Amygdala (tissue), 56 donors: Measurements from ENCODE around the gene SAP25.

Source experiments
- DNase-seq, 56 donors: peaks; one replicate each; lab custom pipeline; 2025; lab: John Stamatoyannopoulos, UW

The SAP25 gene

DNA sequence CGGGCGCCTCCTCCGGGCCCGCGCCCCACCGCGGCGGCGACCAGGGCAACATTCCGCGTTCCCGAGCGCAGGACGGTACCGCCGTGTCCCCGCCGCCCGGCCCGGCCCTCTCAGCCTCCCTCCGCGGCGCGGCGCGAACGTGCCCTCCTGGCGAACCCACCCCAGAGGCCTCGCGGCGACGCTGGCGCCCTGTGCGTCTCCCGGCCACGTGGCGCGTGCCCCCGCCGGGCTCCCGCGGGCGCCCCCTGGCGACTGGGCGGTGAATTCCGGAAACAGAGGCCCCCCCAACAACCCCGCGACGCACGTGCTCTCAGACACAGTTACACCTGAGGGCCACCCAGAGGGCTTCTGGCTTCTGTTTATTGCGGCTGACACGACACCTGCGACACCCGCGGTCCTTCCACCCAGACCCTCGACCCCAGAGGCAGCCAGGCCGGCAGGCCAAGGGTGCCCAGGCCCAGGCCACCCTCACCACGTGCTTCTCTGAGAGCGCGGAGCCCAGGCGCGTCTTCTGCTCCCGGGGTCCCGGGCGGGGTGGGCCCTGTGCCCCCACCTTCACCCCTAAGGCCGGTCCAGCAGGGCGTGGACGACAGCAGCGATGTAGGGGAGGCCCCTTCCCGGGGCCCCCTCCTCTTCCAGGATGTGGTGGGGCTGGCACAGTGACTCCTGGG is at the start of gene SAP25:
SAP25 (minus strand) TSS at position 210 of the 671 bp plus-strand sequence; CDS start at position 52, 158 bp downstream.
- no peak for DNase-seq

DNA sequence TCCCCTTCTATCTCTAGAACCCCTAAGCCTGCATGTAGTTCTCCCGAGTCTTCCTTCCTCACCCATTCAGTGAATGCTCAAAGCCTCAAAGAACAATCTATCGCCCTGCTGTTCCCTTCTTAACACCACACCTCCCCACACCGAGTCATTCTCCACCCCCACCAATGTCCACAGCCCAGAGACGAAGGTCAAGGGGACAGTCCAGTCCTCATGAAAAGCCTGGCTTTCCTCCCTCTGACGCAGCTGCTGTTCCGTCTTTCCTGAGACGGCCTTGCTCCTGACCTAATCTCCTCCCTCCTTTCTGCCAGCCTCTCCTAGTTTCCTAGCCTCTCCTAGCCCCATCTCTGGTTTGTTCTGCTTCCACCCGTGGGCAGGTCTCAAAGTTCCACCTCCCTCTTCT is 47.9 kb upstream of the SAP25 start:
- DNase-seq = no peak

DNA sequence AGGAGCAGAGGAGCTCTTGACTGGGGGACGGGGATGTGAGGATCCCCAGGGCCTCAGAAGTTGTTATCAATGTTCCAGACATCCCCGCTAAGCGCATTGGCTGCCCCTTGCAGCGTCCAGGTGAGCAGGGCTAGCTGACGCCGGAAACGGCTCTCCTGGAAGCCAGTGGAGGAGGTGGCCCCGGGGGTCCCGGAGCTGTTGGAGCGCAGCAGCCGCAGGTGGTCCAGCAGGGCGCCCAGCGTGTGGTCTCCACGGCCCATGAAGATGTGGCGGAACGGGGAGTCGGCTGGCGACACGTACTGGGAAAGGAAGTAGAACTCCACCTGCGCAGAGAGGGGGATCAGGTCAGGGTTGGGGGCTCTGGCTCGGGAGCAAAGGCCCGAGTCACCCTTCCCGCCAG is 47.1 kb upstream of the SAP25 start:
- DNase-seq = no peak

DNA sequence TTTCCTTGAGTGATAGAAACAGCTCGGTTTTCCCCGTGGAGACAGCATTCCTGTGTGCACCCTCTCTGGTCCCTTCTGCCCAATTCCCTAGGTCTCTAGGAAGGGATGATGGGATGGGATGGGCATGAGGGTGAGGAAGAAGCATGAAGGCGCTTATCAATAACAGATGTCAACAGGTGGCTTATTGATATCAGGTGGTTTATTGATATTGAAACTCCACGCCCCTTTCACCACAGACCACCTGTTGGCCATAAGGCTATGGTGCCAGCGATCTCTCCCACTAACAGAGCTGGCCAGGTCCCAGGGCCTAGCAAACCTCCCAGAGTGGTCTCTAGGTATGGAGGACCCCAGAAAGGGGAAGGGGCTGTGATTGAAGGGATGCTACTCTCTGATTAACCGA is 46.5 kb upstream of the SAP25 start:
- DNase-seq = no peak

- no peak for DNase-seq
Measured at GRCh38 chr7:100614308-100614861, 40.7 kb upstream of the SAP25 start.

GRCh38 chr7:100613412-100614175 is 39.9 kb upstream of the SAP25 start:
- DNase-seq = no peak

DNA sequence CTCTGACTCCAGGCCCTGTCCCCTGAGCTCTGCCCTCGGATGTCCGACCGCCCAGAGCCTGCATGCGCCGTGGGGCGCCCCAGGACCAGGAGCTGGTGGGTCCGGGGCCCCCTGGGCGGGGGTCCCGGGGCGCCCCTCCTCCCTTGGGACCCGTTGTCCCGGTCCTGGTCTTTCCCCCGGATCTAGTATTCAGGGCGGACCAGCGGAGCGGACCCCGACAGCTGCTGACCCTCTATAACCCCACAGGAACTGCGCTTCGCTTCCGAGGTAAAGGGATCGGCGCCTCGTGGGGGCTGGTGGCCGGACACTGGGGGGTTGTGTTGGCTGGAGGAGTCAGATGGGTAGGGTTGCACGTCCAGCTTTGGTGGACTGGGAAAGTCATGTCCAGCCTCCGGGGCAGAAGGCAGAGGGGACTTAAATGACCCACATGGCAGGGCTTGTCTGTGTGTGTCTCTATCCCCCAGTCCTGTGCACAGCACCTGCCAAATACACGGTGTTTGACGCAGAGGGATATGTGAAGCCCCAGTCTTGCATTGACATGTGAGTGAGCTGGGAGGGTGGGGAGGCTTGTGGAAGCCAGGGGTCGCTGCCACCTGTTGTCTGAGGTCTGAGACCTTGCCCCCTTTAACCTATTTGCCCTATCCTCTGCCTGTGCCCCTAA is 39.2 kb upstream of the SAP25 start:
- peak in 4 of 56 donors; percentile 16 to 30 (median 20) for DNase-seq

GRCh38 chr7:100611983-100612729 is 38.5 kb upstream of the SAP25 start, which contains the start of gene MOSPD3:
MOSPD3 (plus strand) TSS chr7:100612540; CDS start chr7:100612792, 252 bp downstream.
- DNase-seq = peak; percentile 74 to 100 (median 99)

- no peak for DNase-seq
Measured at GRCh38 chr7:100609958-100610357, 36.3 kb upstream of the SAP25 start.

DNA sequence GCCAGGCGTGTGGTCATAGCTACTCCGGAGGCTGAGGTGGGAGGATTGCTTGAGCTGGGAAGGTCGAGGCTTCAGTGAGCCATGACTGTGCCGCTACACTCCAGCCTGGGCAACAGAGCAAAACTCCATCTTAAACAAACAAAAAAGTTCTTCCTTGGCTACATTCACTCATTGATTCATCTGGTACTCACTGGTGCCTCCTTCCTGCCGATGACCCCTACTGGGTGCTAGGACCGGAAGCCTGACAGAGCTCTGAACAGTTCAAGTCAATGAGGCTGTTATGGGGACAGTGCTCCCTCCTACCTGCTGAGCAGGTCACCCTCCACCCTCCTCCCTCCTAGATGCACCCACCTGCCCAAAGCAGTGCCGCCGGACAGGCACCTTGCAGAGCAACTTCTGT is 33.4 kb upstream of the SAP25 start:
- DNase-seq = no peak

- DNase-seq = no peak
Measured at GRCh38 chr7:100606313-100606712, 32.6 kb upstream of the SAP25 start.

GRCh38 chr7:100604976-100605911 is 31.5 kb upstream of the SAP25 start:
- DNase-seq = peak in 6 of 56 donors; percentile 5 to 40 (median 20)

GRCh38 chr7:100604028-100604975 is 30.6 kb upstream of the SAP25 start:
- peak in 31 of 56 donors; percentile 6 to 75 (median 32) for DNase-seq

DNA sequence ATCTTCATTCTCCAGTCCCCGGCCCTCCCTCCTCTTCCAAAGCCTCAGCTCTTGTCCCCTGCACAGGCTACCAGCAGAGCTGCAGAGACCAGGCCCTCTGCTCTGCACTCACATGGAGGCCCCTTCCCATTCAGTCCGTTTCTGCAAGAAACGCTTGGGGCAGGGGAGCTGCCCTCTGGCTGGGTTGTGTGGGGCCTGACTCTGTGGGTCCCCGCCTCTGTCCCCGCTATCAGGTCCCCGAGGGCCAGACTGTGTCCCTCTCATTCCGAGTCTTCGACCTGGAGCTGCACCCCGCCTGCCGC is 30.0 kb upstream of the SAP25 start:
- DNase-seq = no peak

DNA sequence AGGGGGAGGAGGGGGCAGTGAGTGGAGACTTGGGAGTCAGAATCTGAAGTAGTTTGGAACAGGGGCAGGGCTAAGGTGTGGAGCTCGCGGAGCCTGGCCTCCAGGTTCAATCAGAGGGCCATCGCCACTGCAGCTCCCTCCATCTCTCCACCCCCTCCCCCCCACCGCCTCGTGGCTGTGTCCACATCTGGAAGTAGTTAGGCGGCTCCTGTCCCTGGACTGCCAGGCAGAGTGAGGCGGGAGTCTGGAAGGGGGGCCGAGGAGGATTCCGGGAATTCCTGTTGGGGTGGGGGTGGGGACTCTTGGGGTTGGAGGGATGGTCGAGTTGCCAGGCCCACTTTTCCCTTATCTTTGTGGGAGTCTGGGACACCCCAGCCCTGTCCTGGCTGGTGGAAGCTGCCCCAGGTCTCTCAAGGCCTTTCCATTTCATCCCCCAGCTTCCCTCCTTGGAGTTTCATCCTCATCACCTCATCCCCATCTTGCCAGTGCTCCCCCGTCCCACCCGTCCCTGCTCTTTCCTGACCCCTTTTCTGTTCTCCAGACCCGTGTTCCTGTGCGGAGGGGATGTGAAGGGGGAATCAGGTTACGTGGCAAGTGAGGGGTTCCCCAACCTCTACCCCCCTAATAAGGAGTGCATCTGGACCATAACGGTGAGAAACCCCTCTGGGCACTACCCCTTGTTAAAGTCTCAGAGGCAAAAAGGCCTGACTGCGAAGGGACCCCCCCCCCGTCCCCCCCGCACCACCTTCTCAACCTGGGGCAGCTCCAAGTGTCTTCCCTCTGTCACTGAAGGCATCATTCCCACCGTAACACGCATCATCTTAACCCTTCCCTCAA is 29.4 kb upstream of the SAP25 start:
- DNase-seq = no peak

DNA sequence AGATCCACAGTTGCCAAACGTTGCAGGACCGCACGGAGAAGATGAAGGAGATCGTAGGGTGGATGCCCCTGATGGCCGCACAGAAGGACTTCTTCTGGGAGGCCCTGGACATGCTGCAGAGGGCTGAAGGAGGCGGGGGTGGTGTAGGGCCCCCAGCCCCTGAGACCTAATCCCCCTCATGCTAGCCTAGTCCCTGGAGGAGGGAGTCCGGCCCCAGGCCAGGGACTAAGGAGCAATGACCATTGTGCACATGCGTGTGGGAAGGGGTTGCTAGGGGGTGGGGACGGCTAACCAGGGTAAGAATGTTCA is 27.0 kb upstream of the SAP25 start:
- DNase-seq = no peak

DNA sequence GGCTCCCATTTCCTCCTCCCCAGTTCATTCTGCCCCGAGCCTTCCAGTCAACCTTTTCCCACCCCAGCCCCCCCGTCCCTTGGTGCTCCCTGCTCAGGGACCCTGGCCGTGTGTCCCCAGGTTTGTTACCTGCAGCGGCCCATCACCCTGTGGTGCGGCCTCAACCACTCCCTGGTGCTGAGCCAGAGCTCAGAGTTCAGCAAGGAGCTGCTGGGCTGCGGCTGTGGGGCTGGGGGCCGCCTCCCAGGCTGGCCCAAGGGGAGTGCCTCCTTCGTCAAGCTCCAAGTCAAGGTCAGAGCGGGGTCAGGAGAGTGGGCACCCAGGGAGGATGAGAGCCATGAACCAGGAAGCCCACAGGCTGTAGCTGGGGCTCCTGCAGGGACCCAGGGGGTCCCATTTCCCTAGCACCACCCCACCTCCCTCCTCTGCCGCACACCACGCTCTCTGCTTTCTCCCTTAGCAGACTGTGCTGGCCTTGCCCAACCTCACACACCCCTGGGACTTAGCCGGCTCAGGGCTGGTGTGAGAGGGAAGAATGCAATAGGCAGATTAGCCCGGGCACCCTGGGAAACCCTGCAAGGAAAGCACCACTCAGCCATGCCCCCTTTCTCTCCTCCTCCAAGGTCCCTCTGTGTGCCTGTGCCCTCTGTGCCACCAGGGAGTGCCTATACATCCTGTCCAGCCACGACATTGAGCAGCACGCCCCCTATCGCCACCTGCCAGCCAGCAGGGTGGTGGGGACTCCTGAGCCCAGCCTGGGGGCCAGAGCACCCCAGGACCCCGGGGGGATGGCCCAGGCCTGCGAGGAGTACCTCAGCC is 26.4 kb upstream of the SAP25 start:
- DNase-seq = no peak
